Measurements from ENCODE around the gene HES3.

Gene HES3

GRCh38 chr1:6199298-6200187, 44.4 kb upstream of the HES3 start, which contains the start of gene RPL22:
TSS of gene RPL22 (minus strand) at chr1:6199595. CDS start at chr1:6199573, 22 bp downstream.
- Histone ChIP-seq H2AFZ (ENCODE audit: low read length) (0 out of 2 replicates have a peak within 1 kb of the TSS, but pooled peaks have one; percentile 9), H3K4me1 (ENCODE audit: insufficient read depth, low read length, severe bottlenecking) (peaks cover 27% of the 10 kb centered on the region), H3K36me3 (ENCODE audit: insufficient read depth, low read length) (peaks cover 36% of the 10 kb centered on the region), H3K9ac (ENCODE audit: low read length) (peak within 1 kb of the TSS; percentile 96), H3K27me3 (ENCODE audit: insufficient read depth, low read length) (no peaks in the 10 kb centered on the region), H3K79me2 (ENCODE audit: insufficient read depth, low read length) (peaks cover 40% of the 10 kb centered on the region), H3K9me2 (ENCODE audit: low read depth, low read length) (no peaks in the 10 kb centered on the region), H3F3A (ENCODE audit: insufficient read depth, low read length) (no peaks in the 10 kb centered on the region), H3K27ac (ENCODE audit: low read depth, low read length, poor library complexity, severe bottlenecking) (peak within 1 kb of the TSS; percentile 41), H3K4me3 (ENCODE audit: low read depth, low read length, poor library complexity, severe bottlenecking) (peak within 1 kb of the TSS; percentile 92), H3K9me3 (ENCODE audit: low read length) (no peaks in the 10 kb centered on the region), H4K20me1 (ENCODE audit: insufficient read depth, low read length) (peaks cover 2% of the 10 kb centered on the region; the same call in 1 of the 2 replicates), H3K4me2 (ENCODE audit: low read length) (peak within 1 kb of the TSS; percentile 91)
- no peak for TF ChIP-seq EZH2 (IDR thresholded peaks at IDR 0.05; ENCODE audit: borderline replicate concordance, low read length)
- TF ChIP-seq CTCF (IDR thresholded peaks at IDR 0.05; ENCODE audit: low read length), result no peak

GRCh38 chr1:6200188-6200809, 43.7 kb upstream of the HES3 start:
- H3K79me2 ChIP-seq (ENCODE audit: insufficient read depth, low read length), result peaks cover 40% of the 10 kb centered on the region
- peaks cover 27% of the 10 kb centered on the region for H3K4me1 ChIP-seq (ENCODE audit: insufficient read depth, low read length, severe bottlenecking)
- 0 out of 2 replicates have a peak overlapping the region, but pooled peaks have one; percentile 9 for H2AFZ ChIP-seq (ENCODE audit: low read length)
- peak overlapping the region; percentile 91 for H3K4me2 ChIP-seq (ENCODE audit: low read length)
- H3K4me3 ChIP-seq (ENCODE audit: low read depth, low read length, poor library complexity, severe bottlenecking), result peak overlapping the region; percentile 92
- H3K9me2 ChIP-seq (ENCODE audit: low read depth, low read length), result no peaks in the 10 kb centered on the region
- no peaks in the 10 kb centered on the region for H3K27me3 ChIP-seq (ENCODE audit: insufficient read depth, low read length)
- H3K9ac ChIP-seq (ENCODE audit: low read length), result peak overlapping the region; percentile 96
- no peak for TF ChIP-seq CTCF (IDR thresholded peaks at IDR 0.05; ENCODE audit: low read length)
- no peak for TF ChIP-seq EZH2 (IDR thresholded peaks at IDR 0.05; ENCODE audit: borderline replicate concordance, low read length)
- H4K20me1 ChIP-seq (ENCODE audit: insufficient read depth, low read length), result peaks cover 2% of the 10 kb centered on the region; the same call in 1 of the 2 replicates
- H3F3A ChIP-seq (ENCODE audit: insufficient read depth, low read length), result no peaks in the 10 kb centered on the region
- H3K27ac ChIP-seq (ENCODE audit: low read depth, low read length, poor library complexity, severe bottlenecking), result peak overlapping the region; percentile 41
- H3K36me3 ChIP-seq (ENCODE audit: insufficient read depth, low read length), result peaks cover 29% of the 10 kb centered on the region
- H3K9me3 ChIP-seq (ENCODE audit: low read length), result no peaks in the 10 kb centered on the region

DNA sequence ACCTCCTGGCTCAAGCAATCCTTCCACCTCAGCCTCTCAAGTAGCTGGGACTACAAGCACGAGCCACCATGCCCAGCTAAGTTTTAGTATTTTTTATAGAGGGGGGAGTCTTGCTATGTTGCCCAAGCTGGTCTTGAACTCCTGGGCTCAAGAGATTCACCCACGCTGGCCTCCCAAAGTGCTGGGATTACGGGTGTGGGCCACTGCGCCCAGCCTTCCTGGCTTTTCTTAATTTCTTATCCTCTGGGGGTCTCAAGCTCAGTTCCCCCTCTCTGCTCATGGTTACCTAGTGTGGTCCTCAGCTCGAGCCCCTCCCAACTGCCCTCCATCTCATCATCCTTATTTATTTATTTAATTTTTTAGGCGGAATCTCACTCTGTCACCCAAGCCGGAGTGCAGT, 41.7 kb upstream of the HES3 start:
- Histone ChIP-seq H3K4me3 (ENCODE audit: low read depth, low read length, poor library complexity, severe bottlenecking) (no peak overlapping the region), H3K27ac (ENCODE audit: low read depth, low read length, poor library complexity, severe bottlenecking) (no peak overlapping the region), H3K79me2 (ENCODE audit: insufficient read depth, low read length) (peaks cover 27% of the 10 kb centered on the region), H4K20me1 (ENCODE audit: insufficient read depth, low read length) (no peaks in the 10 kb centered on the region), H3K9me3 (ENCODE audit: low read length) (no peaks in the 10 kb centered on the region), H3K36me3 (ENCODE audit: insufficient read depth, low read length) (peaks cover 10% of the 10 kb centered on the region), H3K4me2 (ENCODE audit: low read length) (no peak overlapping the region), H3K4me1 (ENCODE audit: insufficient read depth, low read length, severe bottlenecking) (peaks cover 32% of the 10 kb centered on the region), H3K27me3 (ENCODE audit: insufficient read depth, low read length) (no peaks in the 10 kb centered on the region), H3F3A (ENCODE audit: insufficient read depth, low read length) (no peaks in the 10 kb centered on the region), H3K9me2 (ENCODE audit: low read depth, low read length) (no peaks in the 10 kb centered on the region), H3K9ac (ENCODE audit: low read length) (no peak overlapping the region), H2AFZ (ENCODE audit: low read length) (no peak overlapping the region)
- TF ChIP-seq EZH2 (IDR thresholded peaks at IDR 0.05; ENCODE audit: borderline replicate concordance, low read length), result no peak
- no peak for TF ChIP-seq CTCF (IDR thresholded peaks at IDR 0.05; ENCODE audit: low read length)
